Mesenchymal stem cell (in vitro differentiated cells and primary cell): Measurements from ENCODE around the gene HMGXB3.

ENCODE experiments used
- DNase-seq: peaks from one replicate; pipeline ENCODE4 v3.0.0-alpha.2; 2013
- H2AFZ ChIP-seq: one replicate; pipeline ENCODE4 v1.6.1; 2013; ENCODE audit warnings: low read depth, mild to moderate bottlenecking, control low read depth, inconsistent platforms, low read length, moderate library complexity
- H2AK5ac ChIP-seq: 2 replicates; pipeline ENCODE4 v1.6.1; 2013; ENCODE audit warnings: low read length, moderate library complexity, mild to moderate bottlenecking, inconsistent platforms; ENCODE audit not compliant: severe bottlenecking
- H2BK120ac ChIP-seq: one replicate; pipeline ENCODE4 v1.6.1; 2013; ENCODE audit warnings: low read depth, mild to moderate bottlenecking, inconsistent platforms, low read length, moderate library complexity
- H2BK12ac ChIP-seq, 2 experiments: one replicate each; pipeline ENCODE4 v1.6.1; 2013; ENCODE audit warnings: inconsistent platforms in 2 of 2, low read length in 2 of 2, mild to moderate bottlenecking in 2 of 2, moderate library complexity in 2 of 2, control low read depth in 1 of 2
- H2BK15ac ChIP-seq: one replicate; pipeline ENCODE4 v1.6.1; 2013; ENCODE audit warnings: mild to moderate bottlenecking, low read depth, inconsistent platforms; ENCODE audit not compliant: poor library complexity, severe bottlenecking
- H2BK5ac ChIP-seq: 2 replicates; pipeline ENCODE4 v1.6.1; 2013; ENCODE audit warnings: low read depth, mild to moderate bottlenecking, low read length, control low read depth, inconsistent platforms; ENCODE audit not compliant: poor library complexity, severe bottlenecking
- H3K14ac ChIP-seq, 2 experiments: one replicate each; pipeline ENCODE4 v1.6.1; 2013; ENCODE audit warnings: inconsistent platforms in 2 of 2, low read length in 2 of 2, control low read depth in 1 of 2, mild to moderate bottlenecking in 1 of 2, moderate library complexity in 1 of 2
- H3K18ac ChIP-seq, 2 experiments: one replicate each; pipeline ENCODE4 v1.6.1; 2013; ENCODE audit warnings: inconsistent platforms in 2 of 2, low read length in 2 of 2, control low read depth in 1 of 2, low read depth in 1 of 2, mild to moderate bottlenecking in 1 of 2
- H3K23ac ChIP-seq, 2 experiments: one replicate each; pipeline ENCODE4 v1.6.1; 2013; ENCODE audit warnings: inconsistent platforms in 2 of 2, low read length in 2 of 2, mild to moderate bottlenecking in 2 of 2, moderate library complexity in 2 of 2, control low read depth in 1 of 2
- H3K27ac ChIP-seq: 2 replicates; pipeline ENCODE4 v1.5.1; 2013; ENCODE audit warnings: mild to moderate bottlenecking, moderate library complexity, low read length, control low read depth, inconsistent platforms; ENCODE audit not compliant: poor library complexity, severe bottlenecking
- H3K27me3 ChIP-seq, 2 experiments: 2 replicates each; pipeline versions ENCODE4 v1.6.1 to v1.7.0; 2013; ENCODE audit warnings: low read length in 2 of 2, mild to moderate bottlenecking in 2 of 2, moderate library complexity in 2 of 2, control low read depth in 1 of 2, inconsistent platforms in 1 of 2; ENCODE audit not compliant: control insufficient read depth in 1 of 2, insufficient read depth in 1 of 2
- H3K36me3 ChIP-seq, 2 experiments: 2 replicates each; pipeline versions ENCODE4 v1.6.1 to v1.7.0; 2013; ENCODE audit warnings: low read length in 2 of 2, control low read depth in 1 of 2, inconsistent platforms in 1 of 2, low read depth in 1 of 2, mild to moderate bottlenecking in 1 of 2; ENCODE audit not compliant: insufficient read depth in 2 of 2, control insufficient read depth in 1 of 2
- H3K4ac ChIP-seq, 2 experiments: one replicate each; pipeline ENCODE4 v1.6.1; 2013; ENCODE audit warnings: inconsistent platforms in 2 of 2, low read length in 2 of 2, mild to moderate bottlenecking in 2 of 2, moderate library complexity in 2 of 2, control low read depth in 1 of 2, low read depth in 1 of 2
- H3K4me1 ChIP-seq: 2 replicates; pipeline ENCODE4 v1.6.1; 2013; ENCODE audit warnings: low read depth, low read length, control low read depth; ENCODE audit not compliant: control insufficient read depth, insufficient read depth
- H3K4me2 ChIP-seq: 2 replicates; pipeline ENCODE4 v1.6.1; 2013; ENCODE audit warnings: low read length, mild to moderate bottlenecking, inconsistent platforms; ENCODE audit not compliant: poor library complexity, severe bottlenecking
- H3K4me3 ChIP-seq, 2 experiments: 2 replicates each; pipeline versions ENCODE4 v1.5.1 to v1.7.0; 2013; ENCODE audit warnings: low read length in 2 of 2, mild to moderate bottlenecking in 2 of 2, control low read depth in 1 of 2, low read depth in 1 of 2; ENCODE audit not compliant: insufficient read depth in 1 of 2
- H3K79me1 ChIP-seq: replicated peaks from 2 replicates; pipeline ENCODE4 v1.6.1; 2013; ENCODE audit warnings: mild to moderate bottlenecking, control low read depth, low read length, inconsistent platforms; ENCODE audit not compliant: poor library complexity, severe bottlenecking
- H3K9ac ChIP-seq: 2 replicates; pipeline ENCODE4 v1.7.0; 2013; ENCODE audit warnings: mild to moderate bottlenecking, low read length, moderate library complexity
- H3K9me3 ChIP-seq: 2 replicates; pipeline ENCODE4 v1.7.0; 2013; ENCODE audit warnings: mild to moderate bottlenecking, low read length; ENCODE audit not compliant: control insufficient read depth
- H4K8ac ChIP-seq: one replicate; pipeline ENCODE4 v1.6.1; 2013; ENCODE audit warnings: inconsistent platforms, mild to moderate bottlenecking, low read length, moderate library complexity
- H4K91ac ChIP-seq: one replicate; pipeline ENCODE4 v1.6.1; 2013; ENCODE audit warnings: mild to moderate bottlenecking, low read length, inconsistent platforms
- WGBS: methylation state at CpG from one replicate; pipeline ENCODE4 v1.1.7; 2013; ENCODE audit warnings: mixed read lengths; 5-methylcytosine and 5-hydroxymethylcytosine counted together

HMGXB3 gene

GRCh38 chr5:150068071-150068470 lies 67.5 kb downstream of the HMGXB3 start:
- H3K36me3 ChIP-seq = no peaks in the 10 kb centered on the region

GRCh38 chr5:150068472-150068871 lies 67.9 kb downstream of the HMGXB3 start:
- no peak for DNase-seq
- H3K4ac ChIP-seq = no peak overlapping the region
- peaks cover 8% of the 10 kb centered on the region for H3K9me3 ChIP-seq
- H4K91ac ChIP-seq = no peak overlapping the region
- H3K4me1 ChIP-seq = peaks cover 43% of the 10 kb centered on the region
- H2AFZ ChIP-seq = no peak overlapping the region
- no peak overlapping the region for H3K4me3 ChIP-seq
- H3K14ac ChIP-seq = no peak overlapping the region
- H3K9ac ChIP-seq = no peak overlapping the region
- H3K18ac ChIP-seq = peak overlapping the region in 1 of 2 experiments; percentile 5
- no peak overlapping the region for H2BK120ac ChIP-seq
- no peak overlapping the region for H2BK5ac ChIP-seq
- peak overlapping the region in 1 of 2 experiments; percentile 28 for H2BK12ac ChIP-seq
- H2AK5ac ChIP-seq = no peak overlapping the region
- H3K36me3 ChIP-seq = no peaks in the 10 kb centered on the region
- no peak overlapping the region for H3K23ac ChIP-seq
- no peaks in the 10 kb centered on the region for H3K79me1 ChIP-seq
- peak overlapping the region; percentile 44 for H2BK15ac ChIP-seq
- H3K27ac ChIP-seq = no peak overlapping the region
- H4K8ac ChIP-seq = no peak overlapping the region
- 62% methylated on average over 4 of the region's 4 CpGs for WGBS
- H3K4me2 ChIP-seq = no peak overlapping the region
- H3K27me3 ChIP-seq = no peaks in the 10 kb centered on the region

More at GRCh38 chr5:150068071-150068470, 67.5 kb downstream of the HMGXB3 start:
- peaks cover 43% of the 10 kb centered on the region for H3K4me1 ChIP-seq
- H2BK5ac ChIP-seq = no peak overlapping the region
- H4K91ac ChIP-seq = peak overlapping the region; percentile 31
- H3K14ac ChIP-seq = peak overlapping the region in 1 of 2 experiments; percentile 9
- H4K8ac ChIP-seq = peak overlapping the region; percentile 14
- peak overlapping the region; percentile 5 to 61 for H3K4ac ChIP-seq
- H3K27me3 ChIP-seq = no peaks in the 10 kb centered on the region
- H2BK15ac ChIP-seq = peak overlapping the region; percentile 44
- H3K9me3 ChIP-seq = peaks cover 4% of the 10 kb centered on the region
- no peak overlapping the region for H2AFZ ChIP-seq
- H3K4me3 ChIP-seq = no peak overlapping the region
- no peak overlapping the region for H3K9ac ChIP-seq
- no peak overlapping the region for H2AK5ac ChIP-seq
- peak overlapping the region; percentile 28 to 49 for H2BK12ac ChIP-seq
- no peaks in the 10 kb centered on the region for H3K79me1 ChIP-seq
- no peak for DNase-seq
- peak overlapping the region in 1 of 2 experiments; percentile 5 for H3K18ac ChIP-seq
- 98% methylated on average over 6 of the region's 6 CpGs for WGBS
- no peak overlapping the region for H3K23ac ChIP-seq
- H3K4me2 ChIP-seq = no peak overlapping the region
- no peak overlapping the region for H3K27ac ChIP-seq
- no peak overlapping the region for H2BK120ac ChIP-seq

DNA sequence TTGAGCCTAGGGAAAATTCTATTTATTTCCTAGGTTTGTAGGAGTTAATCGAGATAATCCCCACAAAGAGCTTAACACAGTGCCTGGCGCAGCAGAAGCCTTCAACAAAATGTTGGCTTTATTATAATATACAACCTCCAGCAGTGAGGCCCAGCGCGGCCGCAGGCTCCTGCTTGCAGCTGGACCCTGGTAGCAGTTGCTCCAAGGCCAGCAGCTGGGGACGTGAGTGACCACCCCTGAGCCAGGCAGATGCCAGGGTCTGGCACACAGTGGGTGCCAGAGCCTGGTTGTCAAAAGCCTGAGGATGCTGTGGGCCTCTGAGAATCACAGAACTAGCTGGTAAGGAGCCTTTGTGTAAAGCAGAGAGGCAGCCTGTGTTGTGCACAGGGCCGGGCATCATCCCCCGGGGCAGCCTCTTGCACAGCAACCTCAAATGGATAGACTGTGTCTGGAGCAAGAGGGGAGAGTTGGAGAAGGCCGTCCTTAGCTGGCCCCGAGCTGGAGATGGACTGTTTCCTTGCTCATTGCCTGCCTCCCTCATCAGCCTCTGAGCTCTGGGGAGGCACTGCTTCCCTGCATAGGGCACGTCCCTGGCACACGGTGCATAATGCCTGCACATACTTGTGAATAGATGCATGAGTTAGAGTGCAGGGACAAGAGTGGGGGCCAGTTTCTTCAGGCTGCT lies 68.6 kb downstream of the HMGXB3 start:
- Histone ChIP-seq H3K79me1 (no peaks in the 10 kb centered on the region), H3K4me1 (peaks cover 41% of the 10 kb centered on the region), H3K23ac (peak overlapping the region in 1 of 2 experiments; percentile 56), H3K9me3 (peaks cover 13% of the 10 kb centered on the region), H3K36me3 (no peaks in the 10 kb centered on the region), H2BK12ac (peak overlapping the region in 1 of 2 experiments; percentile 64), H3K14ac (peak overlapping the region in 1 of 2 experiments; percentile 75), H3K4ac (no peak overlapping the region), H2AFZ (peak overlapping the region; percentile 6), H3K4me3 (no peak overlapping the region), H3K27me3 (no peaks in the 10 kb centered on the region), H3K27ac (no peak overlapping the region), H3K4me2 (no peak overlapping the region), H2BK120ac (no peak overlapping the region), H3K18ac (peak overlapping the region in 1 of 2 experiments; percentile 54), H2AK5ac (no peak overlapping the region), H3K9ac (no peak overlapping the region), H4K8ac (no peak overlapping the region), H2BK15ac (no peak overlapping the region), H2BK5ac (no peak overlapping the region), H4K91ac (no peak overlapping the region)
- WGBS = 89% methylated on average over 12 of the region's 12 CpGs
- no peak for DNase-seq

GRCh38 chr5:150069672-150070627 lies 69.4 kb downstream of the HMGXB3 start:
- Histone ChIP-seq H3K27ac (no peak overlapping the region), H2AK5ac (no peak overlapping the region), H3K23ac (no peak overlapping the region), H2BK5ac (no peak overlapping the region), H2BK15ac (no peak overlapping the region), H4K8ac (no peak overlapping the region), H3K4me1 (peaks cover 34% of the 10 kb centered on the region), H3K36me3 (no peaks in the 10 kb centered on the region), H3K4me2 (no peak overlapping the region), H3K18ac (no peak overlapping the region), H2BK120ac (no peak overlapping the region), H3K14ac (peak overlapping the region in 1 of 2 experiments; percentile 9), H2BK12ac (no peak overlapping the region), H3K4ac (no peak overlapping the region), H2AFZ (no peak overlapping the region), H3K4me3 (no peak overlapping the region), H4K91ac (no peak overlapping the region), H3K79me1 (no peaks in the 10 kb centered on the region), H3K9ac (no peak overlapping the region), H3K27me3 (no peaks in the 10 kb centered on the region), H3K9me3 (peaks cover 13% of the 10 kb centered on the region)
- WGBS = 68% methylated on average over 23 of the region's 25 CpGs
- no peak for DNase-seq
